ENCODE results near the gene MFAP4. TPM values are rescaled to one million over a fixed set of nuclear protein-coding genes. Genes with fewer than 3 reads are reported as not detected.

Gene MFAP4
- total RNA-seq, 1 donor: 3.6 TPM

DNA sequence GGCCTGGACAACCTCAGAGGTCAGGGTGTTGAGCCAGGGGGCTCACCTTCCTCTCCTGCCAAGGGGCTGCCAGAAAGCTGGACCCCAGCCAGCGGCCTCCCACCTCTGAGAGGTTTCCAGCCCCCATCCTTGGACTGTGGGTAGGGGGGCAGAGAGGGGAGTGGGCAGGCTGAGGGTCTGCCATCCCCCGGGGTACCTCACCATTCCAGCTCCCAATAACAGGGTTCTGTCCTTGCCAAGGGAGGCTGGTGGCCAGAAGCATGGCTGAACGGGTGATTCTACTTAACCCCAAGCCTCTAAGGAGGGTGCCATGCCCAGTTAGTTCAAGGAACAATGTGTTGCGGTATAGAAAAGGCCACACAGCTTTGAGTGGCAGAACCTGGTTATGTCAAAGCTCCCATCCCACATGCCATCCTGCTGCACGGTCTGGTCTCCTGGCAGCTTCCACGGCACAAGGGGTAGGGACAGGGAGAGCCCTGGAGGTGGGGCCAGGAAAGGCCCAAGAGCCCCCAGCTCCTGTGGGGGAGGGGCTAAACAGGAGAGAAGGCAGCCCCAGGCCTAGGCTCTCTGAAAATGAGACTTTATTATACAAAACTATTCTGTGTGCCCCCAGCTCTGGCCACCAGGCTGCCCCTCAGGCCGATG is 44.3 kb downstream of the MFAP4 start:
- Histone ChIP-seq H2AFZ (ENCODE audit: low read length) (no peak overlapping the region), H3K27me3 (ENCODE audit: insufficient read depth, low read length) (no peaks in the 10 kb centered on the region), H3K4me3 (ENCODE audit: insufficient read depth, low read length) (no peak overlapping the region), H3K4me2 (ENCODE audit: insufficient read depth, low read length) (no peak overlapping the region), H3K27ac (ENCODE audit: low read depth, low read length) (no peak overlapping the region), H4K20me1 (ENCODE audit: insufficient read depth, low read length) (no peaks in the 10 kb centered on the region), H3K9me3 (ENCODE audit: low read depth, low read length) (no peaks in the 10 kb centered on the region), H3K36me3 (ENCODE audit: insufficient read depth, low read length) (no peaks in the 10 kb centered on the region), H3K4me1 (ENCODE audit: insufficient read depth, low read length) (peaks cover 34% of the 10 kb centered on the region), H3K79me2 (ENCODE audit: insufficient read depth, low read length) (no peaks in the 10 kb centered on the region)
- peak; percentile 75 for DNase-seq (ENCODE audit: insufficient read length, low spot score, missing footprints)
- TF ChIP-seq CTCF (IDR thresholded peaks at IDR 0.05; ENCODE audit: extremely low read depth, low read depth, low read length): no peak

GRCh38 chr17:19341641-19342610 is 45.1 kb downstream of the MFAP4 start:
- H3K4me3 ChIP-seq (ENCODE audit: insufficient read depth, low read length): no peak overlapping the region
- no peak overlapping the region for H3K27ac ChIP-seq (ENCODE audit: low read depth, low read length)
- no peaks in the 10 kb centered on the region for H3K27me3 ChIP-seq (ENCODE audit: insufficient read depth, low read length)
- DNase-seq (ENCODE audit: insufficient read length, low spot score, missing footprints): peak; percentile 95
- no peaks in the 10 kb centered on the region for H3K36me3 ChIP-seq (ENCODE audit: insufficient read depth, low read length)
- H3K4me1 ChIP-seq (ENCODE audit: insufficient read depth, low read length): peaks cover 28% of the 10 kb centered on the region
- no peaks in the 10 kb centered on the region for H4K20me1 ChIP-seq (ENCODE audit: insufficient read depth, low read length)
- H2AFZ ChIP-seq (ENCODE audit: low read length): no peak overlapping the region
- H3K4me2 ChIP-seq (ENCODE audit: insufficient read depth, low read length): peak overlapping the region; percentile 30
- TF ChIP-seq CTCF (IDR thresholded peaks at IDR 0.05; ENCODE audit: extremely low read depth, low read depth, low read length): no peak
- no peaks in the 10 kb centered on the region for H3K79me2 ChIP-seq (ENCODE audit: insufficient read depth, low read length)
- H3K9me3 ChIP-seq (ENCODE audit: low read depth, low read length): no peaks in the 10 kb centered on the region

GRCh38 chr17:19341211-19341631 is 45.8 kb downstream of the MFAP4 start:
- no peak overlapping the region for H2AFZ ChIP-seq (ENCODE audit: low read length)
- no peak overlapping the region for H3K27ac ChIP-seq (ENCODE audit: low read depth, low read length)
- peaks cover 21% of the 10 kb centered on the region for H3K4me1 ChIP-seq (ENCODE audit: insufficient read depth, low read length)
- no peaks in the 10 kb centered on the region for H3K9me3 ChIP-seq (ENCODE audit: low read depth, low read length)
- H3K4me2 ChIP-seq (ENCODE audit: insufficient read depth, low read length): no peak overlapping the region
- H3K36me3 ChIP-seq (ENCODE audit: insufficient read depth, low read length): peaks cover 4% of the 10 kb centered on the region
- no peaks in the 10 kb centered on the region for H3K79me2 ChIP-seq (ENCODE audit: insufficient read depth, low read length)
- no peak overlapping the region for H3K4me3 ChIP-seq (ENCODE audit: insufficient read depth, low read length)
- H3K27me3 ChIP-seq (ENCODE audit: insufficient read depth, low read length): no peaks in the 10 kb centered on the region
- peak; percentile 39 for DNase-seq (ENCODE audit: insufficient read length, low spot score, missing footprints)
- H4K20me1 ChIP-seq (ENCODE audit: insufficient read depth, low read length): no peaks in the 10 kb centered on the region
- no peak for TF ChIP-seq CTCF (IDR thresholded peaks at IDR 0.05; ENCODE audit: extremely low read depth, low read depth, low read length)

DNA sequence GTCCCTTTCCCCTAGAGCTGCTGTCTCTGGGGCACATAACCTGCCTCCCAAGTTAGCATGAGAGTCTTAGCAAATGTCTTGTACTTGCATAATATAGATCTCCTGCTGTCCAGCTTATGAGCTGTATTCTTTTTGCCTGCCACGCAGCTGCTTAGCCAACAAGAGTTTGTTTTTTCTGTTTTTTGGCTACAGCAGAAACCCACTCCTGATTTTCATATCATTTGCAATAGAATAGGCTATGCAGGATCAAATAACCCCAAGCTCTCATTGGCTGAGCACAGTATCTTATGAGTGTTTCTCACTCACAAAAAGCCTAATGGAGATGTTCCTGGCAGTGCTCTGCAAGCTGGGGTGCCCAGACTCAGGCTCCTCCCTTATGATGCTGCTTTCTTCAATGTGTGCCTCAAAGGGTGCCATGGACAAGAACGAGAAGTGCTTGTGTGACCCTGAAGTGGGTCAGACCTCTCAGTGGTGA is 47.6 kb downstream of the MFAP4 start:
- H2AFZ ChIP-seq (ENCODE audit: low read length): no peak overlapping the region
- H4K20me1 ChIP-seq (ENCODE audit: insufficient read depth, low read length): no peaks in the 10 kb centered on the region
- no peaks in the 10 kb centered on the region for H3K27me3 ChIP-seq (ENCODE audit: insufficient read depth, low read length)
- H3K36me3 ChIP-seq (ENCODE audit: insufficient read depth, low read length): peaks cover 13% of the 10 kb centered on the region
- no peak overlapping the region for H3K4me2 ChIP-seq (ENCODE audit: insufficient read depth, low read length)
- H3K9me3 ChIP-seq (ENCODE audit: low read depth, low read length): no peaks in the 10 kb centered on the region
- peak; percentile 54 for DNase-seq (ENCODE audit: insufficient read length, low spot score, missing footprints)
- TF ChIP-seq CTCF (IDR thresholded peaks at IDR 0.05; ENCODE audit: extremely low read depth, low read depth, low read length): no peak
- H3K4me3 ChIP-seq (ENCODE audit: insufficient read depth, low read length): no peak overlapping the region
- peaks cover 13% of the 10 kb centered on the region for H3K4me1 ChIP-seq (ENCODE audit: insufficient read depth, low read length)
- H3K79me2 ChIP-seq (ENCODE audit: insufficient read depth, low read length): no peaks in the 10 kb centered on the region
- no peak overlapping the region for H3K27ac ChIP-seq (ENCODE audit: low read depth, low read length)
